Natural killer cell (primary cell): ENCODE results near the gene PTPRN2. TPM values are rescaled to one million over a fixed set of nuclear protein-coding genes. Genes with fewer than 3 reads are reported as not detected.

Source experiments
- ATAC-seq, 3 donors: fragments of 150-1000 bp in 2 of 3; fragments of 200-7000 bp in 1 of 3; cut with Tn5 transposase; 1 replicate in 1 of 3; 2 replicates in 2 of 3; pipeline ENCODE4 v1.10.0; 2021; ENCODE audit warnings: mild to moderate bottlenecking in 2 of 3, moderate library complexity in 2 of 3
- DNase-seq, 2 donors: peaks; one replicate each; pipeline versions ENCODE4 v3.0.0 to v3.0.0-alpha.2; 2013 to 2021; ENCODE audit warnings: mixed read lengths in 1 of 2
- H3K27ac ChIP-seq: one replicate; pipeline ENCODE4 v1.5.1; 2013; ENCODE audit warnings: mild to moderate bottlenecking, low read length
- H3K27me3 ChIP-seq: one replicate; pipeline ENCODE4 v1.6.1; 2013; ENCODE audit warnings: low read length; ENCODE audit not compliant: control insufficient read depth, insufficient read depth
- H3K36me3 ChIP-seq: one replicate; pipeline ENCODE4 v1.6.1; 2013; ENCODE audit warnings: low read length; ENCODE audit not compliant: control insufficient read depth, insufficient read depth
- H3K4me1 ChIP-seq: one replicate; pipeline ENCODE4 v1.6.1; 2013; ENCODE audit warnings: low read length; ENCODE audit not compliant: control insufficient read depth, insufficient read depth
- H3K4me3 ChIP-seq: one replicate; pipeline ENCODE4 v1.5.1; 2013; ENCODE audit warnings: low read length
- H3K9me3 ChIP-seq: one replicate; pipeline ENCODE4 v1.6.1; 2013; ENCODE audit warnings: low read length; ENCODE audit not compliant: control insufficient read depth, insufficient read depth
- H3K27ac Mint-ChIP-seq, 2 donors: one replicate each; pipeline ENCODE4 v1.8.0; 2022; ENCODE audit warnings: mild to moderate bottlenecking in 2 of 2, mixed read lengths in 2 of 2, moderate library complexity in 1 of 2
- H3K27me3 Mint-ChIP-seq, 2 donors: one replicate each; pipeline ENCODE4 v1.8.0; 2022; ENCODE audit warnings: low read depth in 2 of 2, mixed read lengths in 2 of 2
- H3K36me3 Mint-ChIP-seq: one replicate; pipeline ENCODE4 v1.8.0; 2022; ENCODE audit warnings: mixed read lengths
- H3K4me1 Mint-ChIP-seq, 2 donors: one replicate each; pipeline ENCODE4 v1.8.0; 2022; ENCODE audit warnings: mixed read lengths in 2 of 2
- H3K4me3 Mint-ChIP-seq: one replicate; pipeline ENCODE4 v1.8.0; 2022; ENCODE audit warnings: mild to moderate bottlenecking, moderate library complexity, mixed read lengths
- H3K9me3 Mint-ChIP-seq, 2 donors: one replicate each; pipeline ENCODE4 v1.8.0; 2022; ENCODE audit warnings: mixed read lengths in 2 of 2
- WGBS: methylation state at CpG from one replicate; pipeline ENCODE4 v1.1.7; 2013; ENCODE audit warnings: missing lambda C conversion rate; ENCODE audit not compliant: insufficient coverage; 5-methylcytosine and 5-hydroxymethylcytosine counted together
- intact Hi-C: fragments of 100-400 bp; cut with micrococcal nuclease; formaldehyde crosslinking; loops from one replicate; pipeline ENCODE4 v1.14.2; 2022
- total RNA-seq, 4 donors: library from RNA; stranded (reverse); fragments of 120-200 nt in 1 of 4; gene quantifications; one replicate each; pipeline versions ENCODE4 v1.2.3 to v1.2.4, GENCODE V29; 2013 to 2022
- TF ChIP-seq, protein P1 (sequence below): fragments of 200-600 bp; IDR thresholded peaks from one replicate; pipeline ENCODE4 v1.8.0; 2022; ENCODE audit warnings: antibody characterized with exemption

PTPRN2 gene
- total RNA-seq, 3 donors from 2014 or later (not counting 1 experiment from before 2014, with no cell fraction given), result 1.3 to 2.5 (median 1.9) TPM

GRCh38 chr7:158270106-158270775 is 317.4 kb downstream of the PTPRN2 start:
- TF ChIP-seq, protein P1, sequence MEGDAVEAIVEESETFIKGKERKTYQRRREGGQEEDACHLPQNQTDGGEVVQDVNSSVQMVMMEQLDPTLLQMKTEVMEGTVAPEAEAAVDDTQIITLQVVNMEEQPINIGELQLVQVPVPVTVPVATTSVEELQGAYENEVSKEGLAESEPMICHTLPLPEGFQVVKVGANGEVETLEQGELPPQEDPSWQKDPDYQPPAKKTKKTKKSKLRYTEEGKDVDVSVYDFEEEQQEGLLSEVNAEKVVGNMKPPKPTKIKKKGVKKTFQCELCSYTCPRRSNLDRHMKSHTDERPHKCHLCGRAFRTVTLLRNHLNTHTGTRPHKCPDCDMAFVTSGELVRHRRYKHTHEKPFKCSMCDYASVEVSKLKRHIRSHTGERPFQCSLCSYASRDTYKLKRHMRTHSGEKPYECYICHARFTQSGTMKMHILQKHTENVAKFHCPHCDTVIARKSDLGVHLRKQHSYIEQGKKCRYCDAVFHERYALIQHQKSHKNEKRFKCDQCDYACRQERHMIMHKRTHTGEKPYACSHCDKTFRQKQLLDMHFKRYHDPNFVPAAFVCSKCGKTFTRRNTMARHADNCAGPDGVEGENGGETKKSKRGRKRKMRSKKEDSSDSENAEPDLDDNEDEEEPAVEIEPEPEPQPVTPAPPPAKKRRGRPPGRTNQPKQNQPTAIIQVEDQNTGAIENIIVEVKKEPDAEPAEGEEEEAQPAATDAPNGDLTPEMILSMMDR, result no peak
- Histone ChIP-seq H3K9me3 (no peaks in the 10 kb centered on the region), H3K4me3 (no peak overlapping the region), H3K27ac (no peak overlapping the region), H3K27me3 (no peaks in the 10 kb centered on the region), H3K36me3 (no peaks in the 10 kb centered on the region), H3K4me1 (no peaks in the 10 kb centered on the region)
- ATAC-seq (no peak), DNase-seq (no peak)
- peaks cover 2 to 4% of the 10 kb centered on the region in 2 donors for H3K9me3 Mint-ChIP-seq
- intact Hi-C loops, result no loop called here
- no peaks in the 10 kb centered on the region for H3K4me1 Mint-ChIP-seq
- no peaks in the 10 kb centered on the region for H3K36me3 Mint-ChIP-seq
- H3K27ac Mint-ChIP-seq, result no peak overlapping the region
- no peaks in the 10 kb centered on the region for H3K27me3 Mint-ChIP-seq
- WGBS, result 92% methylated on average over 13 of the region's 13 CpGs
- H3K4me3 Mint-ChIP-seq, result no peak overlapping the region

- Histone ChIP-seq H3K36me3 (no peaks in the 10 kb centered on the region), H3K4me3 (no peak overlapping the region), H3K9me3 (no peaks in the 10 kb centered on the region), H3K27me3 (no peaks in the 10 kb centered on the region), H3K27ac (no peak overlapping the region), H3K4me1 (no peaks in the 10 kb centered on the region)
- H3K4me1 Mint-ChIP-seq, result no peaks in the 10 kb centered on the region
- peaks cover 2 to 4% of the 10 kb centered on the region in 2 donors for H3K9me3 Mint-ChIP-seq
- WGBS, result 90% methylated on average over 28 of the region's 28 CpGs
- DNase-seq, result no peak
- H3K27ac Mint-ChIP-seq, result no peak overlapping the region
- intact Hi-C loops, result no loop called here
- no peaks in the 10 kb centered on the region for H3K27me3 Mint-ChIP-seq
- no peak overlapping the region for H3K4me3 Mint-ChIP-seq
- TF ChIP-seq, protein P1, result no peak
- H3K36me3 Mint-ChIP-seq, result no peaks in the 10 kb centered on the region
- ATAC-seq, result no peak
Observed at GRCh38 chr7:158268816-158269535, 318.6 kb downstream of the PTPRN2 start.

GRCh38 chr7:158267742-158268435 is 319.7 kb downstream of the PTPRN2 start:
- H3K36me3 Mint-ChIP-seq, result no peaks in the 10 kb centered on the region
- Histone ChIP-seq H3K27ac (no peak overlapping the region), H3K9me3 (no peaks in the 10 kb centered on the region), H3K36me3 (no peaks in the 10 kb centered on the region), H3K4me3 (no peak overlapping the region), H3K27me3 (no peaks in the 10 kb centered on the region), H3K4me1 (no peaks in the 10 kb centered on the region)
- 90% methylated on average over 29 of the region's 29 CpGs for WGBS
- no peaks in the 10 kb centered on the region for H3K27me3 Mint-ChIP-seq
- no peak overlapping the region for H3K27ac Mint-ChIP-seq
- intact Hi-C loops, result no loop called here
- H3K4me3 Mint-ChIP-seq, result no peak overlapping the region
- H3K9me3 Mint-ChIP-seq, result peaks cover 2 to 4% of the 10 kb centered on the region in 2 donors
- no peaks in the 10 kb centered on the region for H3K4me1 Mint-ChIP-seq
- ATAC-seq (no peak), DNase-seq (no peak)
- TF ChIP-seq, protein P1, result no peak
